GM23338 (cell line): ENCODE measurements around the gene TCEANC. TPM values are rescaled to one million over a fixed set of nuclear protein-coding genes. Genes with fewer than 3 reads are reported as not detected.

Source experiments
- ATAC-seq: fragments of 200-7000 bp; cut with Tn5 transposase; 3 replicates; pipeline ENCODE4 v1.9.1; 2020
- DNase-seq: peaks from one replicate; pipeline ENCODE4 v3.0.0-alpha.2; 2015; ENCODE audit warnings: low spot score
- H2AFZ ChIP-seq: fragments of 200-600 bp; sonication (generic); 2 replicates; pipeline ENCODE4 v1.8.0; 2016; ENCODE audit warnings: antibody characterized with exemption, mild to moderate bottlenecking, moderate library complexity
- H3F3A ChIP-seq: fragments of 200-600 bp; sonication (generic); replicated peaks from 2 replicates; pipeline ENCODE4 v1.8.0; 2017; ENCODE audit warnings: antibody characterized with exemption, mixed run types, low read depth
- H3K27ac ChIP-seq: fragments of 200-600 bp; sonication (generic); 2 replicates; pipeline ENCODE4 v1.6.1; 2016; ENCODE audit warnings: low read depth
- H3K27me3 ChIP-seq: fragments of 200-600 bp; sonication (generic); 2 replicates; pipeline ENCODE4 v1.8.0; 2016; ENCODE audit warnings: mild to moderate bottlenecking, mixed run types, moderate library complexity; ENCODE audit not compliant: insufficient read depth
- H3K36me3 ChIP-seq: fragments of 200-600 bp; sonication (generic); 2 replicates; pipeline ENCODE4 v1.8.0; 2016; ENCODE audit warnings: mild to moderate bottlenecking; ENCODE audit not compliant: insufficient read depth
- H3K4me1 ChIP-seq: fragments of 200-600 bp; sonication (generic); 2 replicates; pipeline ENCODE4 v1.8.0; 2016; ENCODE audit warnings: mild to moderate bottlenecking, moderate library complexity; ENCODE audit not compliant: insufficient read depth
- H3K4me2 ChIP-seq: fragments of 200-600 bp; sonication (generic); 2 replicates; pipeline ENCODE4 v1.7.1; 2017; ENCODE audit warnings: mixed run types
- H3K4me3 ChIP-seq: fragments of 200-600 bp; sonication (generic); 2 replicates; pipeline ENCODE4 v1.6.1; 2016; ENCODE audit warnings: mixed run types
- H3K79me2 ChIP-seq: fragments of 200-600 bp; sonication (generic); replicated peaks from 2 replicates; pipeline ENCODE4 v1.8.0; 2017; ENCODE audit warnings: mild to moderate bottlenecking; ENCODE audit not compliant: insufficient read depth
- H3K9me2 ChIP-seq: fragments of 200-600 bp; sonication (generic); 2 replicates; pipeline ENCODE4 v1.8.0; 2017; ENCODE audit not compliant: insufficient read depth
- H4K20me1 ChIP-seq: fragments of 200-600 bp; sonication (generic); replicated peaks from 2 replicates; pipeline ENCODE4 v1.8.0; 2017; ENCODE audit warnings: mild to moderate bottlenecking; ENCODE audit not compliant: insufficient read depth
- H3K27ac Mint-ChIP-seq: 2 replicates; pipeline ENCODE4 v1.8.0; 2020; ENCODE audit warnings: inconsistent platforms, mild to moderate bottlenecking, moderate library complexity, mixed read lengths
- H3K27me3 Mint-ChIP-seq: 3 replicates; pipeline ENCODE4 v1.8.0; 2022; ENCODE audit warnings: low read depth, mild to moderate bottlenecking, moderate library complexity, mixed read lengths, inconsistent platforms; ENCODE audit not compliant: insufficient read depth, poor library complexity
- H3K36me3 Mint-ChIP-seq: 3 replicates; pipeline ENCODE4 v1.8.0; 2021; ENCODE audit warnings: low read depth, mild to moderate bottlenecking, inconsistent platforms, moderate library complexity, mixed read lengths
- H3K4me1 Mint-ChIP-seq: 3 replicates; pipeline ENCODE4 v1.8.0; 2020; ENCODE audit warnings: mild to moderate bottlenecking, inconsistent platforms, mixed read lengths
- H3K4me3 Mint-ChIP-seq: 3 replicates; pipeline ENCODE4 v1.8.0; 2021; ENCODE audit warnings: moderate library complexity, mild to moderate bottlenecking, inconsistent platforms, mixed read lengths
- H3K9me3 Mint-ChIP-seq: 3 replicates; pipeline ENCODE4 v1.8.0; 2020; ENCODE audit warnings: moderate library complexity, mild to moderate bottlenecking, inconsistent platforms, mixed read lengths
- CREB1 ChIP-seq: fragments of 250-450 bp; sonication (Bioruptor Pico); IDR thresholded peaks from 2 replicates; pipeline ENCODE4 v1.5.0; 2020; ENCODE audit warnings: low read depth, mild to moderate bottlenecking, moderate library complexity
- EZH2 ChIP-seq: fragments of 200-600 bp; sonication (generic); IDR thresholded peaks from one replicate; pipeline ENCODE4 v1.8.0; 2017; ENCODE audit warnings: antibody characterized with exemption, mild to moderate bottlenecking, low read depth; ENCODE audit not compliant: unreplicated experiment
- EZH2phosphoT487 ChIP-seq: fragments of 200-600 bp; sonication (generic); IDR thresholded peaks from one replicate; pipeline ENCODE4 v1.8.1; 2018; ENCODE audit warnings: antibody characterized with exemption; ENCODE audit not compliant: unreplicated experiment
- JUNB ChIP-seq: IDR thresholded peaks from one replicate; pipeline ENCODE4 v1.6.1; 2016; ENCODE audit warnings: antibody characterized with exemption; ENCODE audit not compliant: unreplicated experiment
- NANOG ChIP-seq: IDR thresholded peaks from 2 replicates; pipeline ENCODE4 v1.6.1; 2016; ENCODE audit warnings: antibody characterized with exemption, borderline replicate concordance
- POLR2AphosphoS5 ChIP-seq: IDR thresholded peaks from 2 replicates; pipeline ENCODE4 v1.6.1; 2016; ENCODE audit warnings: antibody characterized with exemption, low read depth
- STAT1 ChIP-seq: IDR thresholded peaks from one replicate; pipeline ENCODE4 v1.6.1; 2016; ENCODE audit warnings: antibody characterized with exemption; ENCODE audit not compliant: unreplicated experiment
- ZNF114 ChIP-seq: fragments of 250-450 bp; sonication (Bioruptor Pico); IDR thresholded peaks from 2 replicates; pipeline ENCODE4 v1.5.0; 2020; ENCODE audit warnings: mild to moderate bottlenecking, moderate library complexity
- ZNF331 ChIP-seq: fragments of 250-450 bp; sonication (Bioruptor Pico); IDR thresholded peaks from 2 replicates; pipeline ENCODE4 v1.5.0; 2020; ENCODE audit warnings: low read depth, mild to moderate bottlenecking, moderate library complexity
- polyA plus RNA-seq: library from polyadenylated mRNA; unstranded; fragments of >200 nt; fragmentation: Nextera tagmentation; extraction: Ambion mirVana; gene quantifications from 2 replicates; pipeline ENCODE4 v1.2.1, GENCODE V29; 2016
- total RNA-seq: library from RNA; depleted of rRNA; stranded (reverse); fragments of >200 nt; shearing (Covaris generic); gene quantifications from 2 replicates; pipeline ENCODE4 v1.2.3, GENCODE V29; 2014
- TF ChIP-seq, protein P1 (sequence below), 2 experiments: fragments of 200-600 bp in 1 of 2; sonication (generic) in 1 of 2; conservative IDR thresholded peaks; 2 replicates each; pipeline versions ENCODE4 v1.5.1 to v1.6.1; 2016 to 2017; ENCODE audit warnings: antibody characterized with exemption in 2 of 2, low read depth in 2 of 2, mild to moderate bottlenecking in 2 of 2, moderate library complexity in 1 of 2
- TF ChIP-seq, protein P2 (sequence below): fragments of 250-450 bp; sonication (Bioruptor Pico); IDR thresholded peaks from 2 replicates; pipeline ENCODE4 v1.5.0; 2020; ENCODE audit warnings: mild to moderate bottlenecking, moderate library complexity
- TF ChIP-seq, protein P3 (sequence below): IDR thresholded peaks from one replicate; pipeline ENCODE4 v1.6.1; 2018; ENCODE audit warnings: antibody characterized with exemption; ENCODE audit not compliant: unreplicated experiment
- TF ChIP-seq, protein P4 (sequence below): IDR thresholded peaks from 2 replicates; pipeline ENCODE4 v1.6.1; 2016; ENCODE audit warnings: antibody characterized with exemption

TCEANC gene
- total and polyA plus RNA-seq, 2 experiments from 2014 or later: 1.2 to 2.5 TPM

GRCh38 chrX:13684361-13684760 lies 31.4 kb downstream of the TCEANC start:
- no peaks in the 10 kb centered on the region for H3K36me3 ChIP-seq
- no peak overlapping the region for H2AFZ ChIP-seq
- no peaks in the 10 kb centered on the region for H3K4me1 ChIP-seq
- no peaks in the 10 kb centered on the region for H3F3A ChIP-seq
- peaks cover 4% of the 10 kb centered on the region; the same call in 2 of the 3 replicates for H3K4me1 Mint-ChIP-seq
- H3K9me3 Mint-ChIP-seq: no peaks in the 10 kb centered on the region; the same call in 2 of the 3 replicates
- no peaks in the 10 kb centered on the region for H4K20me1 ChIP-seq
- H3K27ac ChIP-seq: no peak overlapping the region
- TF ChIP-seq EZH2: no peak
- no peak for TF ChIP-seq POLR2AphosphoS5
- no peak for TF ChIP-seq ZNF114 (CRISPR knock-in tag)
- TF ChIP-seq, protein P1, sequence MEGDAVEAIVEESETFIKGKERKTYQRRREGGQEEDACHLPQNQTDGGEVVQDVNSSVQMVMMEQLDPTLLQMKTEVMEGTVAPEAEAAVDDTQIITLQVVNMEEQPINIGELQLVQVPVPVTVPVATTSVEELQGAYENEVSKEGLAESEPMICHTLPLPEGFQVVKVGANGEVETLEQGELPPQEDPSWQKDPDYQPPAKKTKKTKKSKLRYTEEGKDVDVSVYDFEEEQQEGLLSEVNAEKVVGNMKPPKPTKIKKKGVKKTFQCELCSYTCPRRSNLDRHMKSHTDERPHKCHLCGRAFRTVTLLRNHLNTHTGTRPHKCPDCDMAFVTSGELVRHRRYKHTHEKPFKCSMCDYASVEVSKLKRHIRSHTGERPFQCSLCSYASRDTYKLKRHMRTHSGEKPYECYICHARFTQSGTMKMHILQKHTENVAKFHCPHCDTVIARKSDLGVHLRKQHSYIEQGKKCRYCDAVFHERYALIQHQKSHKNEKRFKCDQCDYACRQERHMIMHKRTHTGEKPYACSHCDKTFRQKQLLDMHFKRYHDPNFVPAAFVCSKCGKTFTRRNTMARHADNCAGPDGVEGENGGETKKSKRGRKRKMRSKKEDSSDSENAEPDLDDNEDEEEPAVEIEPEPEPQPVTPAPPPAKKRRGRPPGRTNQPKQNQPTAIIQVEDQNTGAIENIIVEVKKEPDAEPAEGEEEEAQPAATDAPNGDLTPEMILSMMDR (conservative IDR thresholded peaks at IDR 0.05; ENCODE audit: low read depth in 2 of 2): no peak
- no peak for TF ChIP-seq CREB1 (CRISPR knock-in tag)
- TF ChIP-seq, protein P2, sequence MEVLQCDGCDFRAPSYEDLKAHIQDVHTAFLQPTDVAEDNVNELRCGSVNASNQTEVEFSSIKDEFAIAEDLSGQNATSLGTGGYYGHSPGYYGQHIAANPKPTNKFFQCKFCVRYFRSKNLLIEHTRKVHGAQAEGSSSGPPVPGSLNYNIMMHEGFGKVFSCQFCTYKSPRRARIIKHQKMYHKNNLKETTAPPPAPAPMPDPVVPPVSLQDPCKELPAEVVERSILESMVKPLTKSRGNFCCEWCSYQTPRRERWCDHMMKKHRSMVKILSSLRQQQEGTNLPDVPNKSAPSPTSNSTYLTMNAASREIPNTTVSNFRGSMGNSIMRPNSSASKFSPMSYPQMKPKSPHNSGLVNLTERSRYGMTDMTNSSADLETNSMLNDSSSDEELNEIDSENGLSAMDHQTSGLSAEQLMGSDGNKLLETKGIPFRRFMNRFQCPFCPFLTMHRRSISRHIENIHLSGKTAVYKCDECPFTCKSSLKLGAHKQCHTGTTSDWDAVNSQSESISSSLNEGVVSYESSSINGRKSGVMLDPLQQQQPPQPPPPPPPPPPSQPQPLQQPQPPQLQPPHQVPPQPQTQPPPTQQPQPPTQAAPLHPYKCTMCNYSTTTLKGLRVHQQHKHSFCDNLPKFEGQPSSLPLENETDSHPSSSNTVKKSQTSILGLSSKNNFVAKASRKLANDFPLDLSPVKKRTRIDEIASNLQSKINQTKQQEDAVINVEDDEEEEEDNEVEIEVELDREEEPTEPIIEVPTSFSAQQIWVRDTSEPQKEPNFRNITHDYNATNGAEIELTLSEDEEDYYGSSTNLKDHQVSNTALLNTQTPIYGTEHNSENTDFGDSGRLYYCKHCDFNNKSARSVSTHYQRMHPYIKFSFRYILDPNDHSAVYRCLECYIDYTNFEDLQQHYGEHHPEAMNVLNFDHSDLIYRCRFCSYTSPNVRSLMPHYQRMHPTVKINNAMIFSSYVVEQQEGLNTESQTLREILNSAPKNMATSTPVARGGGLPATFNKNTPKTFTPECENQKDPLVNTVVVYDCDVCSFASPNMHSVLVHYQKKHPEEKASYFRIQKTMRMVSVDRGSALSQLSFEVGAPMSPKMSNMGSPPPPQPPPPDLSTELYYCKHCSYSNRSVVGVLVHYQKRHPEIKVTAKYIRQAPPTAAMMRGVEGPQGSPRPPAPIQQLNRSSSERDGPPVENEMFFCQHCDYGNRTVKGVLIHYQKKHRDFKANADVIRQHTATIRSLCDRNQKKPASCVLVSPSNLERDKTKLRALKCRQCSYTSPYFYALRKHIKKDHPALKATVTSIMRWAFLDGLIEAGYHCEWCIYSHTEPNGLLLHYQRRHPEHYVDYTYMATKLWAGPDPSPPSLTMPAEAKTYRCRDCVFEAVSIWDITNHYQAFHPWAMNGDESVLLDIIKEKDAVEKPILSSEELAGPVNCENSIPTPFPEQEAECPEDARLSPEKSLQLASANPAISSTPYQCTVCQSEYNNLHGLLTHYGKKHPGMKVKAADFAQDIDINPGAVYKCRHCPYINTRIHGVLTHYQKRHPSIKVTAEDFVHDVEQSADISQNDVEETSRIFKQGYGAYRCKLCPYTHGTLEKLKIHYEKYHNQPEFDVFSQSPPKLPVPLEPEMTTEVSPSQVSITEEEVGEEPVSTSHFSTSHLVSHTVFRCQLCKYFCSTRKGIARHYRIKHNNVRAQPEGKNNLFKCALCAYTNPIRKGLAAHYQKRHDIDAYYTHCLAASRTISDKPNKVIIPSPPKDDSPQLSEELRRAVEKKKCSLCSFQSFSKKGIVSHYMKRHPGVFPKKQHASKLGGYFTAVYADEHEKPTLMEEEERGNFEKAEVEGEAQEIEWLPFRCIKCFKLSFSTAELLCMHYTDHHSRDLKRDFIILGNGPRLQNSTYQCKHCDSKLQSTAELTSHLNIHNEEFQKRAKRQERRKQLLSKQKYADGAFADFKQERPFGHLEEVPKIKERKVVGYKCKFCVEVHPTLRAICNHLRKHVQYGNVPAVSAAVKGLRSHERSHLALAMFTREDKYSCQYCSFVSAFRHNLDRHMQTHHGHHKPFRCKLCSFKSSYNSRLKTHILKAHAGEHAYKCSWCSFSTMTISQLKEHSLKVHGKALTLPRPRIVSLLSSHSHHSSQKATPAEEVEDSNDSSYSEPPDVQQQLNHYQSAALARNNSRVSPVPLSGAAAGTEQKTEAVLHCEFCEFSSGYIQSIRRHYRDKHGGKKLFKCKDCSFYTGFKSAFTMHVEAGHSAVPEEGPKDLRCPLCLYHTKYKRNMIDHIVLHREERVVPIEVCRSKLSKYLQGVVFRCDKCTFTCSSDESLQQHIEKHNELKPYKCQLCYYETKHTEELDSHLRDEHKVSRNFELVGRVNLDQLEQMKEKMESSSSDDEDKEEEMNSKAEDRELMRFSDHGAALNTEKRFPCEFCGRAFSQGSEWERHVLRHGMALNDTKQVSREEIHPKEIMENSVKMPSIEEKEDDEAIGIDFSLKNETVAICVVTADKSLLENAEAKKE (CRISPR knock-in tag): no peak
- TF ChIP-seq, protein P3, sequence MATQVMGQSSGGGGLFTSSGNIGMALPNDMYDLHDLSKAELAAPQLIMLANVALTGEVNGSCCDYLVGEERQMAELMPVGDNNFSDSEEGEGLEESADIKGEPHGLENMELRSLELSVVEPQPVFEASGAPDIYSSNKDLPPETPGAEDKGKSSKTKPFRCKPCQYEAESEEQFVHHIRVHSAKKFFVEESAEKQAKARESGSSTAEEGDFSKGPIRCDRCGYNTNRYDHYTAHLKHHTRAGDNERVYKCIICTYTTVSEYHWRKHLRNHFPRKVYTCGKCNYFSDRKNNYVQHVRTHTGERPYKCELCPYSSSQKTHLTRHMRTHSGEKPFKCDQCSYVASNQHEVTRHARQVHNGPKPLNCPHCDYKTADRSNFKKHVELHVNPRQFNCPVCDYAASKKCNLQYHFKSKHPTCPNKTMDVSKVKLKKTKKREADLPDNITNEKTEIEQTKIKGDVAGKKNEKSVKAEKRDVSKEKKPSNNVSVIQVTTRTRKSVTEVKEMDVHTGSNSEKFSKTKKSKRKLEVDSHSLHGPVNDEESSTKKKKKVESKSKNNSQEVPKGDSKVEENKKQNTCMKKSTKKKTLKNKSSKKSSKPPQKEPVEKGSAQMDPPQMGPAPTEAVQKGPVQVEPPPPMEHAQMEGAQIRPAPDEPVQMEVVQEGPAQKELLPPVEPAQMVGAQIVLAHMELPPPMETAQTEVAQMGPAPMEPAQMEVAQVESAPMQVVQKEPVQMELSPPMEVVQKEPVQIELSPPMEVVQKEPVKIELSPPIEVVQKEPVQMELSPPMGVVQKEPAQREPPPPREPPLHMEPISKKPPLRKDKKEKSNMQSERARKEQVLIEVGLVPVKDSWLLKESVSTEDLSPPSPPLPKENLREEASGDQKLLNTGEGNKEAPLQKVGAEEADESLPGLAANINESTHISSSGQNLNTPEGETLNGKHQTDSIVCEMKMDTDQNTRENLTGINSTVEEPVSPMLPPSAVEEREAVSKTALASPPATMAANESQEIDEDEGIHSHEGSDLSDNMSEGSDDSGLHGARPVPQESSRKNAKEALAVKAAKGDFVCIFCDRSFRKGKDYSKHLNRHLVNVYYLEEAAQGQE: no peak
- no peak for TF ChIP-seq EZH2phosphoT487
- no peak for TF ChIP-seq STAT1
- TF ChIP-seq NANOG: no peak
- TF ChIP-seq, protein P4, sequence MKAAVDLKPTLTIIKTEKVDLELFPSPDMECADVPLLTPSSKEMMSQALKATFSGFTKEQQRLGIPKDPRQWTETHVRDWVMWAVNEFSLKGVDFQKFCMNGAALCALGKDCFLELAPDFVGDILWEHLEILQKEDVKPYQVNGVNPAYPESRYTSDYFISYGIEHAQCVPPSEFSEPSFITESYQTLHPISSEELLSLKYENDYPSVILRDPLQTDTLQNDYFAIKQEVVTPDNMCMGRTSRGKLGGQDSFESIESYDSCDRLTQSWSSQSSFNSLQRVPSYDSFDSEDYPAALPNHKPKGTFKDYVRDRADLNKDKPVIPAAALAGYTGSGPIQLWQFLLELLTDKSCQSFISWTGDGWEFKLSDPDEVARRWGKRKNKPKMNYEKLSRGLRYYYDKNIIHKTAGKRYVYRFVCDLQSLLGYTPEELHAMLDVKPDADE: no peak
- TF ChIP-seq ZNF331: no peak
- TF ChIP-seq JUNB: no peak
- peaks cover 10% of the 10 kb centered on the region; the same call in 1 of the 2 replicates for H3K27me3 ChIP-seq
- no peaks in the 10 kb centered on the region for H3K27me3 Mint-ChIP-seq
- H3K4me3 ChIP-seq: no peak overlapping the region
- no peak overlapping the region for H3K4me3 Mint-ChIP-seq
- ATAC-seq (no peak), DNase-seq (no peak)
- no peak overlapping the region for H3K4me2 ChIP-seq
- H3K36me3 Mint-ChIP-seq: no peaks in the 10 kb centered on the region
- H3K9me2 ChIP-seq: no peaks in the 10 kb centered on the region
- H3K79me2 ChIP-seq: peaks cover under 1% of the 10 kb centered on the region; the same call in 1 of the 2 replicates
- no peak overlapping the region for H3K27ac Mint-ChIP-seq
